NCI-H2107 treated with DMSO at 0.1 percent for 48 hours (cell line): ENCODE data around the gene CARS2.
"Not testable (repeated sequence)": the region's sequence is repeated elsewhere in the genome, so short reads cannot be mapped to it uniquely, and the experiment has no call there.

Experiments
- DNase-seq: peaks from one replicate; lab custom pipeline; 2025; ENCODE audit not compliant: unreplicated experiment; lab: John Stamatoyannopoulos, UW

The CARS2 gene

DNA sequence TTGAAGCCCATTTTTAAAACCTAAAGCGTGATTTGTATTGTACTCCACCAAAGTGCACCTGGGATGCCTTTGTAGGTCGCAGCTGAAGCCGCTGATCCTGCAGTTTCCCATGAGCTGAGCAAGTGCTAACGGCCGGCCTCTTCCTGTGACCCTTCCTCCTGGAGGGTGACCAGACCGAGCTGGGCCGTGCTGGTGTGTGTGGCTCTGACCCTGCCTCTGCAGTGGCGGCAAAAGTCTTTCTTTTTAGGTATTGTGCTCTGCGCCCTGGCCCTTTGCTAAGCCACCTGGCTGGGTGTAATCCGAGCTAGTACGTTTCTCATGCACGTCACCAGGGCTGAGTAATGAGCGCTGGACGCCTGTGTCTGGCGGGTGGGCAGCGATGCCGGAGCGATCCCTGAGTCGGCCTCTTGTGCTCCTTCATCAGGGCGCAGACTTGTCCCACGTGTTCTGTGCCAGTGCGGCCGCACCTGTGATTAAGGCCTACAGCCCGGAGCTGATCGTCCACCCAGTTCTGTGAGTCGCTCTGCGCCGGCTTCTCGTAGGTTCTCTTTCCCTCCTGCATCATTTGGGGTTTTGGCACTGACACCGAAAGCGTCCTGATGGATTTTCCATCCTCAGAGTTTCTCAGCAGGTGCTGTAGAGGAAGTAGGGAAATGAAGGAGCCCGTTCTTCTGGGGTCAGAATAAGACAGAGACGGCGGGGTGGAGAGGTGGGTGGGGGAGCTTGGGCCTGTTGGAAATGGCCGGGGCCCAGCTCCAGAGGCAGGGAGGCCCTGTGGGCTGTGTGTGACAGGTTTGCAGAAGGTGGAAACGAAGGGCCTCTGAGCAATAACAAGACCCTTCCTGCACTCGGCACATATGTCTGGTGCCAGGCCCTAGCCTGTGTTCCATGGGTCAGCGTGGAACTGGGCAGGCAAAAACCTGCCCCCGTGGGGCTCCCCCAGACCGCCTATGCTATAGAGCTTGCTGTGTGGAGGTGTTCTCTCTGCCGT, 80.9 kb downstream of the CARS2 start:
- peak; percentile 90 for DNase-seq

GRCh38 chr13:110620596-110620995, 85.3 kb downstream of the CARS2 start:
- no peak for DNase-seq

DNA sequence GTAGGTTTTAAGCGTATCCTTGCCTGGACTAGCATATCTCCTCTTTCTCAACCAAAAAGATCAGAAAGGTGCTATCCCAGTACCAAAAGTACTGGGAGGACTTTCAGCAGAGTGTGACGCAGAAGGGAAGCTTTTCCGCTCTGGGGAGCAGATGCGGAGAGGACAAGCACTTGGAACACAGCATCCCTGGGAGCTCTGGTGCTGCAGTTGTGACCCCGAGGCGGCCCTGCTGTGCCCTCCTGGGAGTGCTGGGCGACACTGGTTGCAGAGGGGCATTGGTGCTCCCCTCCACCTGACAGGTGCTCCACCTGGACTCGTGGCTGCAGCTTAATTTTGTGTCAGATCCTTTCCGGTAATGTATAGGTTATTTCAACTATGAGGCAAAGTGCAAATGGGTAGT, 87.1 kb downstream of the CARS2 start:
- DNase-seq: no peak

GRCh38 chr13:110618167-110618566, 87.7 kb downstream of the CARS2 start:
- no peak for DNase-seq

GRCh38 chr13:110617321-110618072, 88.4 kb downstream of the CARS2 start:
- no peak for DNase-seq

DNA sequence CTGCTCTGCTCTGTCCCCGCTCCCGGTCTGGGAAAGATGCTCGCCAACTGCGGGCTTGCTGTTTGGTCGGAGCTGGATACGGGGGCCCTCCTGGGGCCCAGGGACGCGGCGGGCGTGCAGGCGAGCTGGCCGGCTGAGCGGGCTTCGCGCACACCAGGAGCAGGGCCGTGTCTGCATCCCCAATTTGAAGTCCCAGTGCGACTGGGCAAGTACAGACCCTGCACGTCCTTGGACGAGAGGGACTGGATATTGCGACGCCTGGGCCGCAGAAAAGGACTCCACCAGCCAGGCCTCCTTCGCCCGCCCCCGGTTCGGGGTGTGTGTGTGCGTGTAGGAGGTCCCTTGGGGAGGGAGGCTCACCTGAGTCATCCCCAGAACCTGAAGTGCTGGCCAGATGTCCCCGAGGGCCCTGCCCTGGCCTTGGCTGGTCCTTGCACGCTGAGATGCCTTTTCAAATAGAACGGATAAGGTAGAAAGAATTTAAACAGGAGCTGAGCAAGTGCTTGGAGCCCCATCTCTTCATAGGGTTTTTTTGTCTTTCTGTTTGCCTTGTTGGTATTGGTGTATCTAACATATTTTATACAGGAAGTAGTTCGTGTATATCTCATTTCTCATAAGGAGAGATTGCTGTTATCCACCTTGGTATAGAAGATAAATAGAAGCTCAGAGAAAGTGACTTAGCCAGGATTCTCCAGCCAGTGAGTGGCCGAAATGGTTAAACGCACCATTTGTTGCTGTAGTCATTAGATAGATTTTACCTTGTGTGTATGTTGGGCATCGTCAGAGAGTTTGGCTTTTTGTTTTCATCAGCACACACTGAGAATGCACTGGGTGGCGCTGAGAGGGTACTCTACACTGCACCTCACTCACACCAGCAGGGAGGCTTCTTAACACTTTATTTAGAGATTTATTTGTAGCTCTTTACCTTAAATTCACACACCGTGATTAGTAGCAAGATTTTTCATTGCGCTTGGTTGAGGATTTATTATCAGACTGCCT, 89.5 kb downstream of the CARS2 start:
- no peak for DNase-seq

DNA sequence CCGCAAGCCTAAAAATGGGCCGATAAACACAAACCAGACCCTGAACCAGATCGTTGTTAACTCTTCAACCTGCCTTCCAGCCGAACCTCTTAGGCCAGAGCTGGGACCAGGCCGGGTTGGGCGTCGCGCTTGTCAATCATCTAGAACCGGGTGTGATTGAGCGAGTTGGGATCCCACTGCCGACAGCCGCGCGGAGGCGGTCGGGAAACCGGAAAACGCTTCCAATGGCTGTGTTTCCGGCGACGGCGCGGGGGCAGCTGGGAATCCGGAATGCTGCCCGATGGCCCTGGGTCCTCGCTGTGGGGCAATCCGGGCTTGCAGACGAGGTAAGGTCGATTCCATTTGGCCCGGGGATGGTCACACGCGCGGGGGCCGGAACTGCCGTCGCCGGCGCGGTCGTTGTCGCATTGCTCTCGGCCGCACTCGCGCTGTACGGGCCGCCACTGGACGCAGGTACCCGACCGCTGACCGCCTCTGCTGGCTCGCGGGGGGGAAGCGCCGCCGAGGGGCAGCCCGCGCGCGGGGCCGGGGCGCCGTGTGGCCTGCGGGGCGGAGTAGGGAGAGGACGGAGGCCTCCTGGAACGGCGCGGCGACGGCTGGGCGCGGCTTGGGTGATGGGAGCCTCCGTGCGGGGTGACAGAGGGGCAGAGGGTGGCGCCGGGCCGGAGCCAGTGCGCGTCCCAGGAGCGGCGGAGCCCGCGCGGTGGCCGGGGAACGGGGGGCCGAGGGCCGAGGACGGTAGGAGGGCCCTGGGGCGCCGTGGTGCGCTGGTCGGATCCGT, 90.4 kb downstream of the CARS2 start, which contains the start of gene NAXD:
TSS of gene NAXD (plus strand) at position 224 of the 781 bp plus-strand sequence. CDS start at position 281, 57 bp downstream.
- DNase-seq: peak; percentile 60

GRCh38 chr13:110615005-110615321, 91.0 kb downstream of the CARS2 start:
- DNase-seq: no peak

- no peak for DNase-seq
Measured at GRCh38 chr13:110610955-110611595, 94.8 kb downstream of the CARS2 start.

- DNase-seq: no peak
Measured at GRCh38 chr13:110607675-110608224, 98.2 kb downstream of the CARS2 start.

DNA sequence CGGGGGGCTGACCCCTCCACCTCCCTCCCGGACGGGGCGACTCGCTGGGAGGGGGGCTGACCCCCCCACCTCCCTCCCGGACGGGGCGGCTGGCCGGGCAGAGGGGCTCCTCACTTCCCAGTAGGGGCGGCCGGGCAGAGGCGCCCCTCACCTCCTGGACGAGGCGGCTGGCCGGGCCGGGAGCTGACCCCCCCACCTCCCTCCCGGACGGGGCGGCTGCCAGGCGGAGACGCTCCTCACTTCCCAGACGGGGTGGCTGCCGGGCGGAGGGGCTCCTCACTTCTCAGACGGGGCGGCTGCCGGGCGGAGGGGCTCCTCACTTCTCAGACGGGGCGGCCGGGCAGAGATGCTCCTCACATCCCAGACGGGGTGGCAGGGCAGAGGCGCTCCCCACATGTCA, 99.6 kb downstream of the CARS2 start:
- DNase-seq: not testable (repeated sequence)

- no peak for DNase-seq
Measured at GRCh38 chr13:110605132-110605531, 100.8 kb downstream of the CARS2 start.

DNA sequence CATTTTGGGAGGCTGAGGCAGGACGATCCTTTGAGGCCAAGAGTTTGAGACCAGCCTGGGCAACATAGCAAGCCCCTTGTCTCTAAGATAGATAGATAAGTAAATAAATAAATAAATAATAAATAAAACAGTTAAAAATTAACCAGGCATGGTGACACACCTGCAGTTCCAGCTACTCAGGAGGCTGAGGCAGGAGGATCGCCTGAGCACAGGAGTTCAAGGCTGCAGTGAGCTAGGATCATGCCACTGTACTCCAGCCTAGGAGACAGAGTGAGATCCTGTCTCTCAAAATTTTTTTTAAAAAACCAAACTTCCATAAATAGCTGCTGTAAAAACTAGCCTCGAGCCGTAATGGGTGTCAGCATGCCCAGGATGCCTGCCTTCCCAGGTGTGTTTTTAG, 104.9 kb downstream of the CARS2 start:
- DNase-seq: no peak

- no peak for DNase-seq
Measured at GRCh38 chr13:110600261-110600819, 105.6 kb downstream of the CARS2 start.

- no peak for DNase-seq
Measured at GRCh38 chr13:110597041-110597689, 108.8 kb downstream of the CARS2 start.

- peak; percentile 66 for DNase-seq
Measured at GRCh38 chr13:110593430-110594130, 112.3 kb downstream of the CARS2 start.

GRCh38 chr13:110592665-110593064, 113.3 kb downstream of the CARS2 start:
- no peak for DNase-seq
